GM21526 (cell line): ENCODE data around the gene FAM13C.
"Not testable (repeated sequence)": the region's sequence is repeated elsewhere in the genome, so short reads cannot be mapped to it uniquely, and the experiment has no call there.

ENCODE experiments used
- ATAC-seq: cut with Tn5 transposase; IDR thresholded peaks from one replicate; pipeline ENCODE4 v1.9.1; 2021; ENCODE audit warnings: moderate library complexity; ENCODE audit not compliant: unreplicated experiment, low FRiP score

Gene FAM13C

DNA sequence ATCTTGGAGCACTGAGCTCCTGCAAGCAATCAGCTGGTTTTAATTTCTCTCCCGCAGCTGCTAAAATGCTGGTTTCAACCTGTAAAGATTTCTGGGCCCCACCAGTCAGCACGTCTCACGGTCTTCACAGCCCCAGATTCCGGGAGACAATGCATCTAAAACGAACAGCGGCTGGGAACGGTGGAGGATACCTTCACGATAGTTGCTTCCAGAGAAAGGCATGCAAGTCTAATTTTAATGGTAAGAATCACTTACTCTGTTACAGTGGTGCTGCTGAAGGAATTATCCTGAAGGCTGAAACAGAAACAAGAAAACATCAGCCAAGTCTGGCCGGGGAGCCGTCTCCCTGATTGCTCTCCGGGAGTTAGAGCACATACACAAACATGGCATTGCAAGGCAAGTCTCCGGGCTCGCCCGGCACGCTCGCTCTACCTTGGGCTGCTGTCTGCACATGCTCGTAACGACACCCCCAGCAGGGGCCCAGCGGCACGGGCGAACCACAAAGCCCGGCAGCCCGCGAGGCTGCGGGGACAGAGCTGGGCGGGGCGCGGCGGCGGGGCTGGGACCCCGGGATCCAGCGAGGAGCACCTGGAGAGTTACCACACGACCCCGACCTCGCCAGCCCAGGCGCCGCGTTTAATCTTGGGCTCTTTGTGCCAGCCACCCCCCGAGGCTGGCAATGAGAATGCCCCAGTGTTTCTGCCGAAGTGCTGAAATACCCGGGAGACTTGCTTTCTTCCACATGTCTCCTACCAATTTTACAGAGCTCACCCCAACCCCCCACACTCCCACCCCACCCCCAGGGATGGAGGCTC lies at the start of gene FAM13C:
Gene FAM13C (minus strand): TSS at position 406 of the 815 bp plus-strand sequence. CDS start 89 bp downstream, at position 317.
- no peak for ATAC-seq

DNA sequence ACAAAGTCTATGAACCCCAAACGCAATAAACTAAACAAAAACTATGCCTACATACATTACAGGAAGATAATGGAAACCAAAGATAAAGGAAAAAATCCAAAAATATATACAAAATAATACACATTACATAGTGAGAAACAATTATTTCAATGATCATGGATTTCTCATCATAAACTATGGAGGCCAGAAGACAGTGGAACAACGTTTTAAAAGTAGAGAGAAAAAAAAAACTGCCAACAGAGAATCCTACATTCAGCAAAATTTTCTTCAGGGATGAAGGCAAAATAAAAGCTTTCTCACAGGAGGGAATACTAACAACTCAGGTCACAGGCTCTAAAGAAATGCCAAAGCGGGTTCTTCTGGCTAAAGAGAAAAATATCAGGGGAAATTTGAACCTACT lies 42.9 kb upstream of the FAM13C start:
- ATAC-seq = no peak

DNA sequence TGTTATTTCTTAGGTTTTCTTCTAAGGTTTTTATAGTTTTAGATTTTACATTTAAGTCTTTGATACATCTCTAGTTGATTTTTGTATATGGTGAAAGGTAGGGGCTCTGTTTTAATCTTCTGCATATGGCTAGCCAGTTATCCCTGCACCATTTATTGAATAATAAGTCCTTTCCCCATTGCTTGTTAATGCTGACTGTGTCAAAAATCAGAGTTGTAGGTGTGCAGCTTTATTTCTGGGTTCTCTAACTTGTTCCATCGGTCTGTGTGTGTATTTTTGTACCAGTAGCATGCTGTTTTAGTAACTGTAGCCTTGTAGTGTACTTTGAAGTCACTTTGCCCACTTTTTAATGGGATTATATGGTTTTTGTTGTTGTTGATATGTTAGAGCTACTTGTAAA lies 37.9 kb upstream of the FAM13C start:
- ATAC-seq = no peak

DNA sequence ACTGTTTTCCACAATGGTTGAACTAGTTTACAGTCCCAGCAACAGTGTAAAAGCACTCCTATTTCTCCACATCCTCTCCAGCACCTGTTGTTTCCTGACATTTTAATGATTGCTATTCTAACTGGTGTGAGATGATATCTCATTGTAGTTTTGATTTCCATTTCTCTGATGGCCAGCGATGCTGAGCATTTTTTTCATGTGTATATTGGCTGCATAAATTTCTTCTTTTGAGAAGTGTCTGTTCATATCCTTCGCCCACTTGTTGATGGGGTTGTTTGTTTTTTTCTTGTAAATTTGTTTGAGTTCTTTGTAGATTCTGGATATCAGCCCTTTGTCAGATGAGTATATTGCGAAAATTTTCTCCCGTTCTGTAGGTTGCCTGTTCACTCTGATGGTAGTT lies 37.0 kb upstream of the FAM13C start:
- ATAC-seq = not testable (repeated sequence)

DNA sequence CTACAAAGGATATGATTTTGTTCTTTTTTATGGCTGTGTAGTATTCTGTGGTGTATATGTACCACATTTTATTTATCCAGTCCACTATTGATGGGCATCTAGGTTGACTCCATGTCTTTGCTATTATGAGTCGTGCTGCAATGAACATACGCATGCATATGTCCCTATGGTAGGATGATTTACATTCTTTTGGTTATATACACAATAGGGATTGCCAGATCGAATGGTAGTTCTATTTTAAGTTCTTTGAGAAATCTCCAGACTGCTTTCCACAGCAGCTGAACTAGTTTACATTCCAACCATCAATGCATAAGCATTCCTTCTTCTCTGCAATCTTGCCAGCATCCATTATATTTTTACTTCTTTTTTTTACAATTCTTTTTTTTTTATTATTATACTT lies 35.6 kb upstream of the FAM13C start:
- ATAC-seq = no peak

DNA sequence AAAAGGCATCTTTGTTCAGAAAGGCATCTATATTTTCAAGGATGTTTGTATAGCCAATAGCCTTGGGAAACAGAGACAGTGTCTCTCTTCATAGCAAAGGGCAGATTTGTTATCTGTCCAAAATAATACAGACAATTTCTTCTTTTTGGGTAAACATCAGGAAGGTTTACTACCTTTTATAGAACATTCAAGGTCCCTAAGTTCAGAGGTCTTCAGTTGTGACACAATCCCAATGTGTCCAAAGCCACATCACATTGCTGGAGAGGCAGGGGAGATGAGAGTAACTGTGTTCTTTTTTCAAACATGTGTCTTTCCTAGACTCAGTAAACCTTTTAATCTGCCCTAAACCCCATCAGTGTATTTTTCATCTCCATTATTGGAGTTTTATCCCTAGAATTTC lies 33.6 kb upstream of the FAM13C start:
- no peak for ATAC-seq

DNA sequence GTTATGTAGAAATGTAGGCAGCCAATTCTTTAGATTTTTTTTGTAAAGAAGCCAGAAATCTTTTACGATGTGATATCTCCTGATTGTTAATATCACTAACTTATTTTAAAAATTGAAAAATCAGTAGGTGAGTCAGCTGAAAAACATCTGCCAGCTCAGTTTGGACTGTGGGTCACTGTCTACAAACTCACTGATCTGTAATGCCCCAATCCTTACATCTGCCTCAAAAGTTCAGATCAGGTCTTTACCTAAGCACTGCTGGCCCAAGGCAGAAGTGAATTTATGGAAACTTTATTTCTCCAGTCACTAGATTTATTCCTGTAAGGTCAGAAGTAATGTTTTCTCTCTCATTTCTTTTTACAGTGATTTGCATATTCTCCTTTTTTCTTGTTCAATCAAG lies 31.0 kb upstream of the FAM13C start:
- ATAC-seq = no peak

DNA sequence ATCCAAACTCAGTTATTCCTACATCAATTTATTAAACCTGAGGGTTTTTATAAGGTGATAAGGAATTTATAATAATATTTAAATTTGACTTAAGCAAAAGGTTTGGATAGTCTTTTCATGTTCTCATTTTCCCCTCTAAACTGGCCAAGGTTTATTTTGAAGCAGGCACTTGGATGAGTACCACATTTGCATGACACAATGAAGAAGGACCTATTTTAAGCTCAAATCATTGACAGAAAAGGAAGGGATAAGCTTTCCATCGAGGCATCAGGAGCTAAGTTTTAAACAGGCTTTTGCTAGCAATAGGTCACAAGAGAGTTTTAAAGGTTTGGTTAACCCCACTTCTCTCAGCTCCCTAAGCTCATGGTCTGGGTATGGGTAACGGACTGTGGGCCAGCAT lies 28.7 kb upstream of the FAM13C start:
- no peak for ATAC-seq

DNA sequence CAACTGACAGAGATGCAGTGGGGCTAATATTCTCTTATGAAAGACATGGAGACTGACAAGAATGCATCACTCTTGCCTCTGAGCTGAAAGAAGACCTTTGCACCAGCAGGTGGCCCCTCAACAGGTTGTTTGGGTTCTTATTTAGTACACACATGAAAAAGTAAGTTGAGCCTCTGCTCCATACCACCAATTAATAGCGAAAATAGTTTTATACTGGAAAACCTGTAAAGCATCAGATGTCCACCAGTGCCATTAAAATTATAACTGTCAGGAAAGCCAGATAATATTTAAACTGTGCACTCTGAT lies 26.3 kb upstream of the FAM13C start:
- ATAC-seq = no peak

DNA sequence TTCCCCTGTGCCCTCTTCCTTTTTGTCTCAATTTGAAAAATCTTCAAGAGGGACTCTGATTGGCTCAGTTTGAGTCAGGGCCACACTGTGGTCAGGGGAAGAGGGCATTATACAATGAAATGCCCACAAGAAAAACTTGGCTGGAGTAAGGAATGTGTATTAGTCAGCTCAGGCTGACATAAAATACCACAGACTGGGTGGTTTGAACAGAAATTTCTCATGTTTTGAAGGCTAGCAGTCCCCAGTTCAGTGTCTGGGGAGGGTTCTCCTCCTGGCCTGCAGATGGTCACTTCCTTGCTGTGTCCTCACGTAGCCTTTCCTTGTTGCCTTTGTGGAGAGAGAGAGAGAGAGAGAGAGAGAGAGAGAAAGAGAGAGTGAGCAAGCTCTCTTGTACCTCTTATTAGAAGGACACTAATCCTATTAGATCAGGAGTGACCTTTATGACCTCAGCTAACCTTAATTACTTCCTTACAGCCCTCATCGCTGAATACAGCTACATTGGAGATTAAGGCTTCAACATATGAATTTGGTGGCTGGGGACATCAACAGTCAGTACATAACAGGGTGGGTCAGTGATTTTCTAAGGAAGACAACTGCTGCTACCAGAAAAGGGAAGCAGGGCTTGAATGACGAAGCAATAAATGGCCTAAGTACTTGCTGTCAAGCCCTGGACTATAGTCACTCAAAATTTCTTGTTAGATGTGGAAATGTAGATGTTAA lies 25.8 kb upstream of the FAM13C start:
- no peak for ATAC-seq

DNA sequence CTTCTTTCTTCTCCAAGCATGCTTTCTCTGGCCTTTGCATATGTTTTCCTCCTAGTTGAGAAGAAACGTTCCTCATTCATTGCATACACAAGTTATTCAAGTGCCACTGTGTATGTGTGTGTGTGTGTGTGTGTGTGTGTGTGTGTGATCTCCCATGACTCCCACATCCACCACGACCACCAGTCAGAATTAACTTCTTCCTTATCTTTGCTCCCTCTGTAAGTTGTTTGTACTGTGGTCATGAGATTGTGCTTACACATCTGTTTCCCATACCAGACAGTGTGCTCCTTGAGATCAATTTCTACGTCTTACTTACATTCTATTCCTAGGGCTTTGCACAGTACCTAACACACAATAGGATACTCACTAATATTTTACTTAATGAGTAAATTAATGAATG lies 22.4 kb upstream of the FAM13C start:
- ATAC-seq = no peak

DNA sequence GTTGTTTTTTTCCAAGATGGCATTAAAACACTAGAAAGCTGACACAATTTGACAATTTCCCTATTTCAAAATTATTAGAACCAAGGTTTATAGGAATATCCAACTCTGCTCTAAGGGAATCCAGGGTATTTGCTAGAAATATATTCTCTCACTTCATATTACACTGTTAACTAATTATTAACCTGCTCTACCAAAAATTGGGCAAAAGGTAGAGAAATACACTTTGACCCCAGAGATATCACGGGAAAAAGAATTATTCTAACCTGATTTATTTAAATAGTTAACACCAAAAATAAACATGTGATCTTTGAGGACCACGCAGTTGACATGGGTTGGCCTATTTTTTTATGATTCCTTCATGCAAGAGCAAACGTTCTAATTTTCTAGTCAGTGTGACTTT lies 21.6 kb upstream of the FAM13C start:
- no peak for ATAC-seq

DNA sequence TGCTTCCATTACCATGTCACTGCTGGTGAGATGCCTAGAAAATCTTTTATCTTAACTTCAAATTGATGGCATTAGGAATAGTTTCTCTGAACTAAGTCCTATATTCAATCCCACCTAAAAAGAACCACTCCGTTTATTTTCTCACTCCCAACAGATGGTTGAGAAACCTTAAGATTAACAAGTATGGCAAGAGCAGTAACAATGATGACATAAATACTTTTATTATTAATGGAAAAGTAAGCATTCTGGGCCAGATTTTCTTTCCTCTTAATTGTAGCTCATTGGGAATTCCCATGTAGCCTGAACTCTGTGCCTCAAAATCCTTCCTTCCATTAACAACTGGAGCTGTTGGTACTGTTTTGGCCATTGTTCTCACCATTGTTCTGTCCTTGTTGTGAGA lies 21.1 kb upstream of the FAM13C start:
- no peak for ATAC-seq

DNA sequence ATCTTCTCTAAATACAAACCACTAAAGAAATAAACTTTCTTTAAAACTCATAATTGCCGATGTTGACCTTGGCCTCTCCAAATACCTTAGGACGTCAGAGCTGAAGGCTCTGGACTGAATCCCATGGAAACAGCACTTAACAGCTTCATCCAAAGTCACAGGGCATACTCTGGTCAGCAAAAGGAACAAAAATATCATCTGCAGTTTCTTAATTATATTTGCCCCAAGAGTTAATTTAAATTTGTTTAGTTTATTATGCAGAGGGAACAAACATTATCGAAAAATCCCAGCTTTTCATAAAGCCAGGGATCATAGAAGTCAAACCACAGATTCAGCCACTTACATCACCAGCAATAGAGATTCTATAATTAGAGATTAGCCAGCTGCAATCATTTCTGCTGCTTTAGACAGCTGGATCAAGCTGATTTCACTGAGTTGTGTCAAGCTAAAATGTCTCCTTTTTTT lies 20.5 kb upstream of the FAM13C start:
- no peak for ATAC-seq

DNA sequence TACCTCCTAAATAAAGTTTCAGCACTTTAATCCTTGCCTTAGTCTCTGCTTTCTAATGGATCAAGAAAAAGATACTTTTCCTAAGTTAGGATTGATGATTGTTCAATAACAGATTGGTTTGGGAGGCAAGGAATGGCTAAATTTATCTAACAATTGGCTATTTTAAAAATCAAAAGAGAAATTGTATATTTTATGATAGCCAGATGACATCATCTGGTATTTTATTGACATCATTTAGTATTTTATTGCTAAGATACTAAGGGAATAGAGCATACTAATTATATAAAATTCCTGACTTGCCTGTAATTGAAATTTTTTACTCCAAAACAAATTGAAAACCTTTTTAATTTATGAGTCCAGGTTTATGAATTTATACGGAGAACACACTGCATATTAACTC lies 19.3 kb upstream of the FAM13C start:
- ATAC-seq = no peak

DNA sequence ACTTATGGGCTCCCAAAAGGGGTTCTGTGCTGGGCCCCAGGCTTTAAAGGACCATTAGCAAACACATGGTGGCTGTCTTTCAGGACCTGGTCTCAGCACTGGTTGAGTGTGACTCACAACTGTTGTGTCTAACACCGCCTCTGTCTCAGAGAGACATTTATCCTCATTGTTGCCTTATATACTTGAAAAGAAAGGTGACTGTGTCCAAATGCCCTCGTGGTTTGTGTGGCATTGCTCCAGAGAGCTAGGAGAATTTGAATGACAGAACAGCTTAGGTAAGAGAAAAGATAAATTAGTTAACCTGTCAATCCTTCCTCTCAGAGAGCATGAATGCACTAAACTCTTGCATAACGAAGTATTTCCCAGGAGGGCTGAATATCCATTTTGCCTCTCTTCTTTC lies 14.5 kb upstream of the FAM13C start:
- ATAC-seq = no peak

DNA sequence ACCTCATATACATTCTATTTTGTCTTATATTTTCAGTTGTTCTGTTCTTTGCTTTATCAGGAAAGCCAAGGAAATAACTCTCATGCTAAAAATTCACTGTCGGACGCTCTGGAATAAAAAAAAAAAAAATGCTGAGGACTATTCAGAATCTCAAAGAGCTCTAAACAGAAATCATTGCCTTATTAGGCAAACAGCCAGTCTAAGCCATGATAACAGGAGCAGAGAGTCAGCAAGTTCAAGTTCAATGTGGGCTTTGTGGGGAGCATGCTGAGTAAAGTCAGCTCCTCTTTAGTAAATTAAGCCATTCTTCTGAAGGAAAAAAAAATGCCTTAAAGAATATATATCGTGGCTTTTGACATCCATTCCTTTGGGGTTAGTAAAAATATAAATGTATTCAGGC lies 13.6 kb upstream of the FAM13C start:
- ATAC-seq = no peak

DNA sequence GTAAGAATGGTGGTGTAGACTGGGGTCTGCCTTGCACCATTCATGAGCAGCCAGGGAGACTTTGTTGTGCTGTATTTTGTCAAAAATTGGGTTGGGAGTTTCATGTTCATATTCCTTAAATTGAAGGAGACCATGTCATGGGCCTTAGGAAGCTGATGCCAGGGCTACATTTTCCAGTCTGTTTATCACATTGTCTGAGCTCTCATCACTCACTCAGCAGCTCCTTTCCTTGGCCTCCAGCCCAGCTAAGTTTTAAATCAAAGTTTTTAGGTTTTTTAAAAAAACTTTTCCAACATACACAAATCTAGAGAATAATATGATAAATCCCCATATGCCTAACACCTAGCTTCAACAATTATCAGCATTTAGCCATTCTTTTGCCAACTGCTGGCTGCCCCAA lies 12.6 kb upstream of the FAM13C start:
- no peak for ATAC-seq

DNA sequence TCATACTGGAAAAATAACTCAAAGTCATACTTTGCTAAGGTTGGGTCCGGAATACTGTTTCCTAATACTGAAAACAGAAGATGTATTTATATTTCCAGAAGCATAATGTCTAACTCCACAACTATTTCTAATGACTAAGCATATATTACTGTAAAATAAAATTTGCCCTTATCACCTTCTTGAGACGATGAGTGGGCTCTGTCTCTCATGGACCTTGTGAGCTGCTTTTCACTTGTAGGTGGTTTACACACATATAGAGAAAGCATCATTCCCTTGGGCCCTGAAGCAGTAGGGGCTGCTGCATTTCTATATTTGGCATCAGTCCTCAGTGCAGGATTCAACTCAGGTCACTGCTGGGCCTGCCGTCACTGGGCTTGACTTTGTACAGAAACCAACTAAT lies 10.7 kb upstream of the FAM13C start:
- ATAC-seq = no peak

DNA sequence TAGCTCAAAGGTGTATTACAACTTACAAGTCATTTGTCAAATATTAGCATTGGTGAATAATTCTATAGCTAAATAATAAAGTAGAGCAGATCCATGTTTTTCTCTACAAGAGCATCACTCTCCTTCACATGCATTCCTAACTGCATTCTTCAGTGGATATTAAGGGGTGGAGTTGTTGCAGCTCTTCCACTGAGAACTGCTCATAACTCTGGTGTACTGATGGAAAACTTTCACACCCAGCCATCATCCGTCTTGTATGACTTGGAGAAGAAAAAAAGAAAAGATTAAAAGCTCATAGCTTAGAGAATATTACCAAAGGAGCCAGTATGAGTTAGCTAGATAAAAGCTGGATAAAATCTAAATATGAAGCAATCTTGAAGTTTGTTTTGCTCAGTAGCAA lies 10.2 kb upstream of the FAM13C start:
- ATAC-seq = no peak

DNA sequence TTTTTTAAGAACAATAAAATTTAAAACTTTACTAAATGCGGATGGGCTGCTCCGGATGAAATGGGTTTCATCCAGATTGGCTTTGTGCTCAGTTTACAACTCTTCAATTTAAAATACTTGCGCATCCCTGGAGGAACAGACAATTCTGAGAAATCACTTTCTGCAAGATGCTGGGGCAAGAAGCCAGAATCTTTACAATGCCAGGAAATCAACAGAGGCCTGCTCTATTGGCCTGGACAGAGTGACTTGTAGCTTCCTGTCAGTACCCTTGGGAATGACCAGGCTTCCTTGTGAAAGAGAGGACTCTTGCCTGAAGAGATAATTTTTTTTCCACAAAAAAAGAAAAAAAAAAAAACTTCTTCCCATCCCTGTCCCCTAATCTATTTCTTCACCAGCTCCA lies 3.9 kb upstream of the FAM13C start:
- ATAC-seq = no peak

DNA sequence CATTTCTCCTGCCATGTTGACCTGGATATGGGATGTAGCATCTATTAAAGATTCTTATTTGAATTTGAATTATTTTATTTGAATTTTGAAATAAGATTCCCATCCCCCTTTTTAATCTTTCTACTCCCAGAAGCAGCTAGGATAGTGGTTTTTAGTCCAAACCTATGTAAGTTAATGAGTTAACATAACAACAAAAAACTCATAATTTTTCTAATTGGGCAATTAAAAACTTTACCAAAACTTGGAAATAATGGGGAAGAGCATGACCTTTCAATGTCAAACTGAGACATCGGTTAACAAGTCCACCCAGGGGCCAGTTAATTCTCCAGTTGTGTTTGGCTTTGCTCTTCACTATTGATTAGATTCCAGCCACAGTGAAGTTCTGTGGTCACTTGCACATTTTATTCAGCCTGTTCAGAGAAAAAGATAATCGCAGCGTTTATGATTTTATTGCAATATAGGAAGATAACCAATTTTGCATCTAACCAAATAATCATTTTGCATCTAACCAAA lies 1.2 kb upstream of the FAM13C start:
- ATAC-seq = no peak
